ENCODE measurements around the gene PAK4.

DNA sequence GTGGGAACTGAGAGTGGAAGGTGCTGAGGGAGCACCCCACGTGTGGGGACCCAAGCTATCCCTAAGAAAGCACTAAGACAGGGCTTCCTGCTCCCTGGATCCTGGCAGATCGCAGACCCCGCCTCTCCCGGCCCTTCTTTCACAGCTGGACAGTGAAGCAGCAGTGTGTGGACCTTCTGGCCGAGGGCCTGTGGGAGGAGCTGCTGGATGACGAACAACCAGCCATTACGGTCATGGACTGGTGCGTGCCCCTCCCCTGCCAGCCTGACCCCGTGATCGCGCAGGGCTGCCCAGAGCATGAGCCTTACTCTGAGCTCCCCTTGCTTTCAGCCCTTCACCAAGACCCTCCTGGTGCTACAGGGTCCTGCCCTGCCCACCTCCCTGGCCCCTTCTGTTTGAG, 73.4 kb downstream of the PAK4 start:
- TF ChIP-seq, protein P1, sequence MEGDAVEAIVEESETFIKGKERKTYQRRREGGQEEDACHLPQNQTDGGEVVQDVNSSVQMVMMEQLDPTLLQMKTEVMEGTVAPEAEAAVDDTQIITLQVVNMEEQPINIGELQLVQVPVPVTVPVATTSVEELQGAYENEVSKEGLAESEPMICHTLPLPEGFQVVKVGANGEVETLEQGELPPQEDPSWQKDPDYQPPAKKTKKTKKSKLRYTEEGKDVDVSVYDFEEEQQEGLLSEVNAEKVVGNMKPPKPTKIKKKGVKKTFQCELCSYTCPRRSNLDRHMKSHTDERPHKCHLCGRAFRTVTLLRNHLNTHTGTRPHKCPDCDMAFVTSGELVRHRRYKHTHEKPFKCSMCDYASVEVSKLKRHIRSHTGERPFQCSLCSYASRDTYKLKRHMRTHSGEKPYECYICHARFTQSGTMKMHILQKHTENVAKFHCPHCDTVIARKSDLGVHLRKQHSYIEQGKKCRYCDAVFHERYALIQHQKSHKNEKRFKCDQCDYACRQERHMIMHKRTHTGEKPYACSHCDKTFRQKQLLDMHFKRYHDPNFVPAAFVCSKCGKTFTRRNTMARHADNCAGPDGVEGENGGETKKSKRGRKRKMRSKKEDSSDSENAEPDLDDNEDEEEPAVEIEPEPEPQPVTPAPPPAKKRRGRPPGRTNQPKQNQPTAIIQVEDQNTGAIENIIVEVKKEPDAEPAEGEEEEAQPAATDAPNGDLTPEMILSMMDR (IDR thresholded peaks at IDR 0.05; ENCODE audit: insufficient read depth, low read length, poor library complexity, severe bottlenecking), result no peak
- TF ChIP-seq EZH2phosphoT487 (conservative IDR thresholded peaks at IDR 0.05; ENCODE audit: low read length), result no peak

Data from SU-DHL-6 (cell line).